Neural cell (in vitro differentiated cells): ENCODE measurements around the gene FAR2. TPM values are rescaled to one million over a fixed set of nuclear protein-coding genes. Genes with fewer than 3 reads are reported as not detected.

Source experiments
- H2AFZ ChIP-seq: fragments of 200-600, 300-800 bp; sonication (generic), shearing (Covaris generic); 2 replicates; pipeline ENCODE4 v1.6.0; 2014; ENCODE audit warnings: low read depth, mild to moderate bottlenecking, antibody characterized with exemption, low read length, moderate library complexity
- H3F3A ChIP-seq: fragments of 200-600 bp; shearing (Covaris generic); 2 replicates; pipeline ENCODE4 v1.6.1; 2016; ENCODE audit warnings: mild to moderate bottlenecking, moderate library complexity, mixed read lengths, antibody characterized with exemption, low read length; ENCODE audit not compliant: insufficient read depth, poor library complexity, severe bottlenecking
- H3K27ac ChIP-seq: fragments of 200-600, 300-800 bp; sonication (generic), shearing (Covaris generic); 2 replicates; pipeline ENCODE4 v1.5.1; 2014; ENCODE audit warnings: mild to moderate bottlenecking, low read length, moderate library complexity
- H3K27me3 ChIP-seq: fragments of 300-800, 200-600 bp; sonication (generic), shearing (Covaris generic); 2 replicates; pipeline ENCODE4 v1.6.0; 2014; ENCODE audit warnings: mild to moderate bottlenecking, low read depth, low read length, moderate library complexity; ENCODE audit not compliant: insufficient read depth
- H3K36me3 ChIP-seq: fragments of 300-800, 200-600 bp; sonication (generic), shearing (Covaris generic); 2 replicates; pipeline ENCODE4 v1.5.1; 2014; ENCODE audit warnings: mild to moderate bottlenecking, antibody characterized with exemption, low read length, moderate library complexity; ENCODE audit not compliant: insufficient read depth
- H3K4me2 ChIP-seq: fragments of 300-800, 200-600 bp; sonication (generic), shearing (Covaris generic); 2 replicates; pipeline ENCODE4 v1.6.0; 2014; ENCODE audit warnings: mild to moderate bottlenecking, low read length
- H3K4me3 ChIP-seq: fragments of 300-800, 200-600 bp; sonication (generic), shearing (Covaris generic); 2 replicates; pipeline ENCODE4 v1.5.1; 2014; ENCODE audit warnings: mild to moderate bottlenecking, low read length, moderate library complexity
- H3K79me2 ChIP-seq: fragments of 200-600 bp; shearing (Covaris generic); replicated peaks from 2 replicates; pipeline ENCODE4 v1.6.0; 2014; ENCODE audit warnings: mild to moderate bottlenecking, low read length, moderate library complexity; ENCODE audit not compliant: insufficient read depth
- H3K9ac ChIP-seq: fragments of 300-800, 200-600 bp; sonication (generic), shearing (Covaris generic); 2 replicates; pipeline ENCODE4 v1.6.1; 2016; ENCODE audit warnings: mild to moderate bottlenecking, low read length, mixed read lengths
- H3K9me2 ChIP-seq: fragments of 200-600 bp; shearing (Covaris generic); 2 replicates; pipeline ENCODE4 v1.6.1; 2016; ENCODE audit warnings: mild to moderate bottlenecking, low read length, mixed read lengths; ENCODE audit not compliant: insufficient read depth
- H3K9me3 ChIP-seq: fragments of 200-600, 300-800 bp; sonication (generic), shearing (Covaris generic); 2 replicates; pipeline ENCODE4 v1.6.1; 2016; ENCODE audit warnings: mild to moderate bottlenecking, mixed run types, low read length, moderate library complexity, mixed read lengths
- H4K20me1 ChIP-seq: fragments of 200-600 bp; shearing (Covaris generic); 2 replicates; pipeline ENCODE4 v1.6.1; 2016; ENCODE audit warnings: mild to moderate bottlenecking, mixed run types; ENCODE audit not compliant: insufficient read depth
- EP300 ChIP-seq: fragments of 450-650 bp; conservative IDR thresholded peaks from 2 replicates; pipeline ENCODE4 v1.6.1; 2014; ENCODE audit warnings: antibody characterized with exemption, mild to moderate bottlenecking, moderate library complexity; ENCODE audit not compliant: poor library complexity, severe bottlenecking
- EZH2 ChIP-seq: fragments of 200-600, 300-800 bp; shearing (Covaris generic), sonication (generic); IDR thresholded peaks from 2 replicates; pipeline ENCODE4 v1.6.1; 2014; ENCODE audit warnings: antibody characterized with exemption, low read length, borderline replicate concordance, mild to moderate bottlenecking; ENCODE audit not compliant: insufficient read depth, poor library complexity, severe bottlenecking
- MXI1 ChIP-seq: fragments of 450-650 bp; conservative IDR thresholded peaks from 2 replicates; pipeline ENCODE4 v1.6.1; 2014; ENCODE audit warnings: antibody characterized with exemption, mild to moderate bottlenecking; ENCODE audit not compliant: poor library complexity, severe bottlenecking
- POLR2AphosphoS5 ChIP-seq: IDR thresholded peaks from 2 replicates; pipeline ENCODE4 v1.6.1; 2012
- RAD21 ChIP-seq: fragments of 450-650 bp; conservative IDR thresholded peaks from 2 replicates; pipeline ENCODE4 v1.6.1; 2014; ENCODE audit warnings: antibody characterized with exemption, mild to moderate bottlenecking, moderate library complexity
- SMC3 ChIP-seq: fragments of 450-650 bp; conservative IDR thresholded peaks from 2 replicates; pipeline ENCODE4 v1.6.1; 2014; ENCODE audit warnings: antibody characterized with exemption, mild to moderate bottlenecking, moderate library complexity; ENCODE audit not compliant: poor library complexity
- TAF1 ChIP-seq: IDR thresholded peaks from 2 replicates; pipeline ENCODE4 v1.6.1; 2012; ENCODE audit warnings: low read depth
- polyA plus RNA-seq: library from polyadenylated mRNA; depleted of rRNA; stranded (reverse); fragments of >200 nt; gene quantifications from 2 replicates; pipeline ENCODE4 v1.2.3, GENCODE V29; 2014
- TF ChIP-seq, protein P1 (sequence below): fragments of 450-650 bp; IDR thresholded peaks from 2 replicates; pipeline ENCODE4 v1.5.1; 2014; ENCODE audit warnings: antibody characterized with exemption, mild to moderate bottlenecking, moderate library complexity; ENCODE audit not compliant: poor library complexity, severe bottlenecking
- TF ChIP-seq, protein P2 (sequence below): IDR thresholded peaks from 2 replicates; pipeline ENCODE4 v1.6.1; 2012; ENCODE audit warnings: borderline replicate concordance

Gene FAR2
- polyA plus RNA-seq, 1 donor from 2014 or later: 0.99 TPM

DNA sequence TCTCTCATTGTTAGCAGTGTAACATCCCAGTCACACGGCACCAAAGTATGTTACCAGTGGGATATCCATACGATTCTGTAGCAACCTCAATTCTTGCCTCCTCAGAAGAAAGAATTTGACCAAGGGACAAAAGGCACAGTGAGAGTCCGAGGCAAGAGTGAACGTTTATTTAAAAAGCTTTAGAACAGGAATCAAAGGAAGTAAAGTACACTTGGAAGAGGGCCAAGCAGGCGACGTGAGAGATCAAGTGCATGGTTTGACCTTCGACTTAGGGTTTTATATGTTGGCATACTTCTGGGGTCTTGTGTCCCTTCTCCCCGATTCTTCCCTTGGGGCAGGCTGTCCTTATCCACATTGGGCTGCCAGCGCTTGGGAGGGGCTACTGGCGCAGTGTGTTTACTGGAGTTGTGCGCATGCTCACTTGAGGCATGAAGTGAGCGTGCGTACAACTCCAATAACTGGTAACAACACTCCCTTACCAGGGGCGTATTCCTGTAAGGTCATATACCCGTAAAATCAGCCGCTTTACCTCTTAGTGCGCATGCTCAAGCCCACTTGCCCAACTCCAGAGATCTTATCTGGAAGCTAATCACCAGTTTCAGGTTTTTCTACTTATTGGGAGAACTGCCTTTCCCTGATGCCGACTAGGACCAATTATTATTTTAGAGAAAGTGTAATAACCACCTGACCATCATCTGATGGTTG lies 71.7 kb downstream of the FAR2 start:
- no peaks in the 10 kb centered on the region for H3F3A ChIP-seq
- no peaks in the 10 kb centered on the region for H3K79me2 ChIP-seq
- no peaks in the 10 kb centered on the region for H3K27me3 ChIP-seq
- no peaks in the 10 kb centered on the region for H3K9me3 ChIP-seq
- H4K20me1 ChIP-seq: no peaks in the 10 kb centered on the region
- no peak for TF ChIP-seq EZH2
- TF ChIP-seq TAF1: no peak
- TF ChIP-seq SMC3: no peak
- TF ChIP-seq, protein P1, sequence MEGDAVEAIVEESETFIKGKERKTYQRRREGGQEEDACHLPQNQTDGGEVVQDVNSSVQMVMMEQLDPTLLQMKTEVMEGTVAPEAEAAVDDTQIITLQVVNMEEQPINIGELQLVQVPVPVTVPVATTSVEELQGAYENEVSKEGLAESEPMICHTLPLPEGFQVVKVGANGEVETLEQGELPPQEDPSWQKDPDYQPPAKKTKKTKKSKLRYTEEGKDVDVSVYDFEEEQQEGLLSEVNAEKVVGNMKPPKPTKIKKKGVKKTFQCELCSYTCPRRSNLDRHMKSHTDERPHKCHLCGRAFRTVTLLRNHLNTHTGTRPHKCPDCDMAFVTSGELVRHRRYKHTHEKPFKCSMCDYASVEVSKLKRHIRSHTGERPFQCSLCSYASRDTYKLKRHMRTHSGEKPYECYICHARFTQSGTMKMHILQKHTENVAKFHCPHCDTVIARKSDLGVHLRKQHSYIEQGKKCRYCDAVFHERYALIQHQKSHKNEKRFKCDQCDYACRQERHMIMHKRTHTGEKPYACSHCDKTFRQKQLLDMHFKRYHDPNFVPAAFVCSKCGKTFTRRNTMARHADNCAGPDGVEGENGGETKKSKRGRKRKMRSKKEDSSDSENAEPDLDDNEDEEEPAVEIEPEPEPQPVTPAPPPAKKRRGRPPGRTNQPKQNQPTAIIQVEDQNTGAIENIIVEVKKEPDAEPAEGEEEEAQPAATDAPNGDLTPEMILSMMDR: no peak
- no peak for TF ChIP-seq POLR2AphosphoS5
- no peak for TF ChIP-seq RAD21
- TF ChIP-seq EP300: no peak
- TF ChIP-seq, protein P2, sequence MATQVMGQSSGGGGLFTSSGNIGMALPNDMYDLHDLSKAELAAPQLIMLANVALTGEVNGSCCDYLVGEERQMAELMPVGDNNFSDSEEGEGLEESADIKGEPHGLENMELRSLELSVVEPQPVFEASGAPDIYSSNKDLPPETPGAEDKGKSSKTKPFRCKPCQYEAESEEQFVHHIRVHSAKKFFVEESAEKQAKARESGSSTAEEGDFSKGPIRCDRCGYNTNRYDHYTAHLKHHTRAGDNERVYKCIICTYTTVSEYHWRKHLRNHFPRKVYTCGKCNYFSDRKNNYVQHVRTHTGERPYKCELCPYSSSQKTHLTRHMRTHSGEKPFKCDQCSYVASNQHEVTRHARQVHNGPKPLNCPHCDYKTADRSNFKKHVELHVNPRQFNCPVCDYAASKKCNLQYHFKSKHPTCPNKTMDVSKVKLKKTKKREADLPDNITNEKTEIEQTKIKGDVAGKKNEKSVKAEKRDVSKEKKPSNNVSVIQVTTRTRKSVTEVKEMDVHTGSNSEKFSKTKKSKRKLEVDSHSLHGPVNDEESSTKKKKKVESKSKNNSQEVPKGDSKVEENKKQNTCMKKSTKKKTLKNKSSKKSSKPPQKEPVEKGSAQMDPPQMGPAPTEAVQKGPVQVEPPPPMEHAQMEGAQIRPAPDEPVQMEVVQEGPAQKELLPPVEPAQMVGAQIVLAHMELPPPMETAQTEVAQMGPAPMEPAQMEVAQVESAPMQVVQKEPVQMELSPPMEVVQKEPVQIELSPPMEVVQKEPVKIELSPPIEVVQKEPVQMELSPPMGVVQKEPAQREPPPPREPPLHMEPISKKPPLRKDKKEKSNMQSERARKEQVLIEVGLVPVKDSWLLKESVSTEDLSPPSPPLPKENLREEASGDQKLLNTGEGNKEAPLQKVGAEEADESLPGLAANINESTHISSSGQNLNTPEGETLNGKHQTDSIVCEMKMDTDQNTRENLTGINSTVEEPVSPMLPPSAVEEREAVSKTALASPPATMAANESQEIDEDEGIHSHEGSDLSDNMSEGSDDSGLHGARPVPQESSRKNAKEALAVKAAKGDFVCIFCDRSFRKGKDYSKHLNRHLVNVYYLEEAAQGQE: no peak
- TF ChIP-seq MXI1: no peak
- no peak overlapping the region for H2AFZ ChIP-seq
- H3K9me2 ChIP-seq: no peaks in the 10 kb centered on the region
- no peak overlapping the region for H3K9ac ChIP-seq
- H3K27ac ChIP-seq: no peak overlapping the region
- H3K4me2 ChIP-seq: no peak overlapping the region
- H3K36me3 ChIP-seq: no peaks in the 10 kb centered on the region
- no peak overlapping the region for H3K4me3 ChIP-seq

DNA sequence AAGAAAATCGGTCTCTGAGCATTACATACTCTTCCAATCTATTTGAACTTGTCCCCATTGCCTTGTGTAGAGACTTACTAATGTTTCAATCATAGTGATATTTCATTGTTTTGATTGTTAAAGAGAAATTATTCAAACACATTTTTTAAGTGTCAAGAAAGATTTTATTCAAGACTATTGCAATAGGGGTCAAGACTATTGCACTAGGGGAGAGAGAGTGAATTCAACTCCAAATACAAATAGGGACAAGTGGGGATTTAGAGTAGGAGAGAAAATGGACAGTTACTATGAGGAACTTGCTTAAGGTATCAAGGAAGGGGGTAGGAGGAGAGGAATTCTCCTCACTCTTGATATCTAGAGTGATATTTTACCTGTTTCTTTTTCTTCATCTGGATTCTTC lies 73.1 kb downstream of the FAR2 start:
- Histone ChIP-seq H4K20me1 (no peaks in the 10 kb centered on the region), H2AFZ (no peak overlapping the region), H3K9me2 (no peaks in the 10 kb centered on the region), H3K27ac (no peak overlapping the region), H3K27me3 (no peaks in the 10 kb centered on the region), H3K4me3 (no peak overlapping the region), H3K9me3 (no peaks in the 10 kb centered on the region), H3F3A (no peaks in the 10 kb centered on the region), H3K4me2 (no peak overlapping the region), H3K79me2 (no peaks in the 10 kb centered on the region), H3K9ac (no peak overlapping the region), H3K36me3 (no peaks in the 10 kb centered on the region)
- TF ChIP-seq RAD21: no peak
- TF ChIP-seq POLR2AphosphoS5: no peak
- TF ChIP-seq, protein P1: no peak
- no peak for TF ChIP-seq EZH2
- no peak for TF ChIP-seq EP300
- TF ChIP-seq SMC3: no peak
- TF ChIP-seq, protein P2: no peak
- TF ChIP-seq TAF1: no peak
- no peak for TF ChIP-seq MXI1
